Mesothelial cell of epicardium (in vitro differentiated cells): ENCODE data around the gene SPON1. TPM values are rescaled to one million over a fixed set of nuclear protein-coding genes. Genes with fewer than 3 reads are reported as not detected.

Source experiments
- DNase-seq, 2 experiments: peaks; one replicate each; pipeline ENCODE4 v3.0.0; 2021; ENCODE audit warnings: low spot score in 2 of 2; ENCODE audit not compliant: unreplicated experiment in 2 of 2
- H3K27ac Mint-ChIP-seq: 2 replicates; pipeline ENCODE4 v1.8.0; 2021; ENCODE audit warnings: mixed read lengths
- H3K27me3 Mint-ChIP-seq: 2 replicates; pipeline ENCODE4 v1.8.0; 2021; ENCODE audit warnings: low read depth, mixed read lengths
- H3K36me3 Mint-ChIP-seq: 2 replicates; pipeline ENCODE4 v1.8.0; 2021; ENCODE audit warnings: mixed read lengths
- H3K4me1 Mint-ChIP-seq: 2 replicates; pipeline ENCODE4 v1.8.0; 2021; ENCODE audit warnings: mixed read lengths
- H3K4me3 Mint-ChIP-seq: 2 replicates; pipeline ENCODE4 v1.8.0; 2021; ENCODE audit warnings: mild to moderate bottlenecking, moderate library complexity, mixed read lengths
- H3K9me3 Mint-ChIP-seq: 2 replicates; pipeline ENCODE4 v1.8.0; 2021; ENCODE audit warnings: mixed read lengths
- total RNA-seq: library from RNA; stranded (reverse); gene quantifications from 3 replicates; pipeline ENCODE4 v1.2.1, GENCODE V29; 2021
- TF ChIP-seq, protein P1 (sequence below): fragments of 200-600 bp; sonication (generic); IDR thresholded peaks from one replicate; pipeline ENCODE4 v1.5.0; 2021; ENCODE audit warnings: antibody characterized with exemption; ENCODE audit not compliant: unreplicated experiment

The SPON1 gene
- total RNA-seq, 1 donor from 2014 or later: 30.9 TPM

GRCh38 chr11:14021738-14022137 lies 59.2 kb downstream of the SPON1 start:
- Mint-ChIP-seq H3K4me3 (no peak overlapping the region), H3K4me1 (peaks cover 13% of the 10 kb centered on the region), H3K36me3 (no peaks in the 10 kb centered on the region), H3K9me3 (no peaks in the 10 kb centered on the region), H3K27ac (no peak overlapping the region), H3K27me3 (peaks cover 9% of the 10 kb centered on the region)
- DNase-seq: no peak
- TF ChIP-seq, protein P1, sequence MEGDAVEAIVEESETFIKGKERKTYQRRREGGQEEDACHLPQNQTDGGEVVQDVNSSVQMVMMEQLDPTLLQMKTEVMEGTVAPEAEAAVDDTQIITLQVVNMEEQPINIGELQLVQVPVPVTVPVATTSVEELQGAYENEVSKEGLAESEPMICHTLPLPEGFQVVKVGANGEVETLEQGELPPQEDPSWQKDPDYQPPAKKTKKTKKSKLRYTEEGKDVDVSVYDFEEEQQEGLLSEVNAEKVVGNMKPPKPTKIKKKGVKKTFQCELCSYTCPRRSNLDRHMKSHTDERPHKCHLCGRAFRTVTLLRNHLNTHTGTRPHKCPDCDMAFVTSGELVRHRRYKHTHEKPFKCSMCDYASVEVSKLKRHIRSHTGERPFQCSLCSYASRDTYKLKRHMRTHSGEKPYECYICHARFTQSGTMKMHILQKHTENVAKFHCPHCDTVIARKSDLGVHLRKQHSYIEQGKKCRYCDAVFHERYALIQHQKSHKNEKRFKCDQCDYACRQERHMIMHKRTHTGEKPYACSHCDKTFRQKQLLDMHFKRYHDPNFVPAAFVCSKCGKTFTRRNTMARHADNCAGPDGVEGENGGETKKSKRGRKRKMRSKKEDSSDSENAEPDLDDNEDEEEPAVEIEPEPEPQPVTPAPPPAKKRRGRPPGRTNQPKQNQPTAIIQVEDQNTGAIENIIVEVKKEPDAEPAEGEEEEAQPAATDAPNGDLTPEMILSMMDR: no peak

GRCh38 chr11:14022251-14022650 lies 59.7 kb downstream of the SPON1 start:
- peaks cover 9% of the 10 kb centered on the region for H3K27me3 Mint-ChIP-seq
- no peak overlapping the region for H3K4me3 Mint-ChIP-seq
- no peak for DNase-seq
- peaks cover 18% of the 10 kb centered on the region for H3K4me1 Mint-ChIP-seq
- TF ChIP-seq, protein P1: no peak
- H3K9me3 Mint-ChIP-seq: no peaks in the 10 kb centered on the region
- H3K36me3 Mint-ChIP-seq: no peaks in the 10 kb centered on the region
- H3K27ac Mint-ChIP-seq: no peak overlapping the region

GRCh38 chr11:14022821-14023220 lies 60.3 kb downstream of the SPON1 start:
- Mint-ChIP-seq H3K4me3 (no peak overlapping the region), H3K9me3 (no peaks in the 10 kb centered on the region), H3K27ac (no peak overlapping the region), H3K36me3 (no peaks in the 10 kb centered on the region), H3K27me3 (peaks cover 9% of the 10 kb centered on the region), H3K4me1 (peaks cover 23% of the 10 kb centered on the region)
- TF ChIP-seq, protein P1: no peak
- DNase-seq: no peak

- H3K4me3 Mint-ChIP-seq: no peak overlapping the region
- TF ChIP-seq, protein P1: no peak
- no peak for DNase-seq
- H3K36me3 Mint-ChIP-seq: no peaks in the 10 kb centered on the region
- peaks cover 7% of the 10 kb centered on the region for H3K27me3 Mint-ChIP-seq
- peaks cover 41% of the 10 kb centered on the region for H3K4me1 Mint-ChIP-seq
- H3K9me3 Mint-ChIP-seq: no peaks in the 10 kb centered on the region
- no peak overlapping the region for H3K27ac Mint-ChIP-seq
These were observed 64.4 kb downstream of the SPON1 start for GRCh38 chr11:14026961-14027360.

GRCh38 chr11:14027525-14027924 lies 65.0 kb downstream of the SPON1 start:
- no peaks in the 10 kb centered on the region for H3K9me3 Mint-ChIP-seq
- no peak overlapping the region for H3K4me3 Mint-ChIP-seq
- TF ChIP-seq, protein P1: no peak
- peaks cover 4% of the 10 kb centered on the region for H3K27me3 Mint-ChIP-seq
- H3K27ac Mint-ChIP-seq: no peak overlapping the region
- no peaks in the 10 kb centered on the region for H3K36me3 Mint-ChIP-seq
- peaks cover 41% of the 10 kb centered on the region for H3K4me1 Mint-ChIP-seq
- DNase-seq: no peak

DNA sequence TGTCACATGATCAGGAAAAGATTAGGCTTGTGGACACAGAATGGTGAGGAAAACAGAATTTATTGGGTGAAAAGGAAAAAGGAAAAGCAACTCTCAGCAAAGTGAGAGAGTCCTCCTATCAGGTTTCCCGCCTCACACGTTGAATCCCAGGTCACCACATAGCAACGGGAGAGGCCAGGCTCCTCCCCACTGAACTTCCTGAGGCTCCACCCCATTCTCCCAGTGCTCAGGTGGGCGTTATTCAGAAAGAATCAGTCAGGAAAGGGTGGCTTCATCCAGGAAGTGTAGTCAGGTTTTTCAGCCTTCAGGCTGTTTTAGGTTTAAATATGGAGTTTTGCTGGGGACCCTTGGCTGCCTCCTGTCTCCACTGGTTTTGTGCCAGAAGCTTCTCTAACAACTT lies 66.9 kb downstream of the SPON1 start:
- no peaks in the 10 kb centered on the region for H3K36me3 Mint-ChIP-seq
- no peak for DNase-seq
- H3K4me1 Mint-ChIP-seq: peaks cover 37% of the 10 kb centered on the region
- TF ChIP-seq, protein P1: no peak
- no peaks in the 10 kb centered on the region for H3K9me3 Mint-ChIP-seq
- H3K27me3 Mint-ChIP-seq: peaks cover 2% of the 10 kb centered on the region
- no peak overlapping the region for H3K27ac Mint-ChIP-seq
- no peak overlapping the region for H3K4me3 Mint-ChIP-seq
